Astrocyte (in vitro differentiated cells and primary cell): ENCODE results near the gene LDB3.

Experiments
- EZH2 ChIP-seq: IDR thresholded peaks from 2 replicates; pipeline ENCODE4 v1.6.1; 2012; ENCODE audit warnings: mild to moderate bottlenecking, low read length, inconsistent platforms; ENCODE audit not compliant: insufficient read depth
- TF ChIP-seq, protein P1 (sequence below): IDR thresholded peaks from 2 replicates; pipeline ENCODE4 v1.5.1; 2011; ENCODE audit warnings: low read depth, mild to moderate bottlenecking, inconsistent platforms, low read length, moderate library complexity; ENCODE audit not compliant: insufficient read depth

DNA sequence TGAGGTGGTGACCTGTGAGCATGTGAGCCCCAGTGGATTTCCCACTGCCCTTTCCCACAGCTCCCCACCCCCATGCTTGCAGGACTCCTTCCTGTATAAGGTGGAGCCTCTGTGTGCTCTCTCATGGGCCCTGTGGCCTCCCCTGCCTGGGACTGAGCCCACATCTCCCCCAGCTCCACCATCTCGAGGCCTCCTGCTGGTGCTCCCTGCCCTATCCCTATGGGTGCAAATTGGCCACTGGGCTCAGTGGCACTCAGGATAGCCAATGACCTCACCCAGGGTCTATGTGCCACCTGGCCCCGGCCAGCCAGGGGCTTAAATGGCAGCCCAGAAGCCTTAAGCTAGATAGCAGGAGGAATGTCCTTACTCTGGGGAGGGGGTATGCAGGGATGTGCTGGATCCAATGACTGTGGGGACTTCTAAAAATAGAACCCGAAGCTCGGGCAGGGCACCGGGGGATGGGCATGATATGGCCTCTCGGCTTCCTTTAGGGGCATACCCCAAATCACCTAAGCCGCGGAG is 2.0 kb downstream of the LDB3 start:
- TF ChIP-seq, protein P1, sequence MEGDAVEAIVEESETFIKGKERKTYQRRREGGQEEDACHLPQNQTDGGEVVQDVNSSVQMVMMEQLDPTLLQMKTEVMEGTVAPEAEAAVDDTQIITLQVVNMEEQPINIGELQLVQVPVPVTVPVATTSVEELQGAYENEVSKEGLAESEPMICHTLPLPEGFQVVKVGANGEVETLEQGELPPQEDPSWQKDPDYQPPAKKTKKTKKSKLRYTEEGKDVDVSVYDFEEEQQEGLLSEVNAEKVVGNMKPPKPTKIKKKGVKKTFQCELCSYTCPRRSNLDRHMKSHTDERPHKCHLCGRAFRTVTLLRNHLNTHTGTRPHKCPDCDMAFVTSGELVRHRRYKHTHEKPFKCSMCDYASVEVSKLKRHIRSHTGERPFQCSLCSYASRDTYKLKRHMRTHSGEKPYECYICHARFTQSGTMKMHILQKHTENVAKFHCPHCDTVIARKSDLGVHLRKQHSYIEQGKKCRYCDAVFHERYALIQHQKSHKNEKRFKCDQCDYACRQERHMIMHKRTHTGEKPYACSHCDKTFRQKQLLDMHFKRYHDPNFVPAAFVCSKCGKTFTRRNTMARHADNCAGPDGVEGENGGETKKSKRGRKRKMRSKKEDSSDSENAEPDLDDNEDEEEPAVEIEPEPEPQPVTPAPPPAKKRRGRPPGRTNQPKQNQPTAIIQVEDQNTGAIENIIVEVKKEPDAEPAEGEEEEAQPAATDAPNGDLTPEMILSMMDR: no peak
- TF ChIP-seq EZH2: no peak
